Uterus (tissue), 2 donors: ENCODE measurements around the gene DNAJA4.

Source experiments
- POLR2A ChIP-seq, 2 donors: fragments of 450-650 bp; IDR thresholded peaks; one replicate each; pipeline ENCODE4 v1.6.1; 2016; ENCODE audit warnings: antibody characterized with exemption in 2 of 2, mild to moderate bottlenecking in 1 of 2, moderate library complexity in 1 of 2
- TF ChIP-seq, protein P1 (sequence below), 4 experiments: fragments of 200-600 bp in 2 of 4; fragments of 450-650 bp in 2 of 4; sonication (generic) in 2 of 4; IDR thresholded peaks; one replicate each; pipeline ENCODE4 v1.5.1; 2016 to 2019; ENCODE audit warnings: antibody characterized with exemption in 4 of 4, mild to moderate bottlenecking in 2 of 4, moderate library complexity in 1 of 4

- TF ChIP-seq, protein P1, sequence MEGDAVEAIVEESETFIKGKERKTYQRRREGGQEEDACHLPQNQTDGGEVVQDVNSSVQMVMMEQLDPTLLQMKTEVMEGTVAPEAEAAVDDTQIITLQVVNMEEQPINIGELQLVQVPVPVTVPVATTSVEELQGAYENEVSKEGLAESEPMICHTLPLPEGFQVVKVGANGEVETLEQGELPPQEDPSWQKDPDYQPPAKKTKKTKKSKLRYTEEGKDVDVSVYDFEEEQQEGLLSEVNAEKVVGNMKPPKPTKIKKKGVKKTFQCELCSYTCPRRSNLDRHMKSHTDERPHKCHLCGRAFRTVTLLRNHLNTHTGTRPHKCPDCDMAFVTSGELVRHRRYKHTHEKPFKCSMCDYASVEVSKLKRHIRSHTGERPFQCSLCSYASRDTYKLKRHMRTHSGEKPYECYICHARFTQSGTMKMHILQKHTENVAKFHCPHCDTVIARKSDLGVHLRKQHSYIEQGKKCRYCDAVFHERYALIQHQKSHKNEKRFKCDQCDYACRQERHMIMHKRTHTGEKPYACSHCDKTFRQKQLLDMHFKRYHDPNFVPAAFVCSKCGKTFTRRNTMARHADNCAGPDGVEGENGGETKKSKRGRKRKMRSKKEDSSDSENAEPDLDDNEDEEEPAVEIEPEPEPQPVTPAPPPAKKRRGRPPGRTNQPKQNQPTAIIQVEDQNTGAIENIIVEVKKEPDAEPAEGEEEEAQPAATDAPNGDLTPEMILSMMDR (IDR thresholded peaks at IDR 0.05), result no peak
- TF ChIP-seq POLR2A (IDR thresholded peaks at IDR 0.05), result no peak
Measured at GRCh38 chr15:78232951-78233350, 31.4 kb upstream of the DNAJA4 start.
